ENCODE results near the gene PTGER2.

The PTGER2 gene

GRCh38 chr14:52338051-52338681 is 24.1 kb downstream of the PTGER2 start:
- TF ChIP-seq ZBTB7A (IDR thresholded peaks at IDR 0.05; ENCODE audit: low read depth) (no peak), RAD21 (IDR thresholded peaks at IDR 0.05; ENCODE audit: low read depth) (no peak), CREB1 (IDR thresholded peaks at IDR 0.05; ENCODE audit: low read depth) (no peak), NFIC (IDR thresholded peaks at IDR 0.05) (no peak), EP300 (IDR thresholded peaks at IDR 0.05; ENCODE audit: borderline replicate concordance) (no peak), FOXM1 (IDR thresholded peaks at IDR 0.05; ENCODE audit: borderline replicate concordance, low read depth) (no peak), TEAD4 (IDR thresholded peaks at IDR 0.05) (no peak), USF1 (IDR thresholded peaks at IDR 0.05) (no peak), REST (IDR thresholded peaks at IDR 0.05; ENCODE audit: low read depth) (no peak), EGR1 (IDR thresholded peaks at IDR 0.05) (no peak), YY1 (IDR thresholded peaks at IDR 0.05; ENCODE audit: low read depth) (no peak), TCF12 (IDR thresholded peaks at IDR 0.05; ENCODE audit: low read depth) (no peak), CEBPB (IDR thresholded peaks at IDR 0.05) (no peak), MAX (IDR thresholded peaks at IDR 0.05) (no peak), TAF1 (IDR thresholded peaks at IDR 0.05; ENCODE audit: low read depth) (no peak)

GRCh38 chr14:52339262-52339661 is 25.1 kb downstream of the PTGER2 start:
- TF ChIP-seq TCF12 (IDR thresholded peaks at IDR 0.05; ENCODE audit: low read depth) = no peak
- no peak for TF ChIP-seq CEBPB (IDR thresholded peaks at IDR 0.05)
- TF ChIP-seq NFIC (IDR thresholded peaks at IDR 0.05) = no peak
- TF ChIP-seq FOXM1 (IDR thresholded peaks at IDR 0.05; ENCODE audit: borderline replicate concordance, low read depth) = no peak
- no peak for TF ChIP-seq EP300 (IDR thresholded peaks at IDR 0.05; ENCODE audit: borderline replicate concordance)
- TF ChIP-seq CREB1 (IDR thresholded peaks at IDR 0.05; ENCODE audit: low read depth) = no peak
- TF ChIP-seq MAX (IDR thresholded peaks at IDR 0.05) = no peak
- no peak for TF ChIP-seq TEAD4 (IDR thresholded peaks at IDR 0.05)
- no peak for TF ChIP-seq REST (IDR thresholded peaks at IDR 0.05; ENCODE audit: low read depth)
- no peak for TF ChIP-seq EGR1 (IDR thresholded peaks at IDR 0.05)

- TF ChIP-seq YY1 (IDR thresholded peaks at IDR 0.05; ENCODE audit: low read depth) (peak; percentile 53; the same call in 1 of the 2 replicates), USF1 (IDR thresholded peaks at IDR 0.05) (no peak)
Observed at GRCh38 chr14:52342849-52343596, 28.9 kb downstream of the PTGER2 start.

- TF ChIP-seq TEAD4 (IDR thresholded peaks at IDR 0.05) = no peak
- no peak for TF ChIP-seq USF1 (IDR thresholded peaks at IDR 0.05)
- TF ChIP-seq ZBTB7A (IDR thresholded peaks at IDR 0.05; ENCODE audit: low read depth) = no peak
- TF ChIP-seq EP300 (IDR thresholded peaks at IDR 0.05; ENCODE audit: borderline replicate concordance) = no peak
- TF ChIP-seq YY1 (IDR thresholded peaks at IDR 0.05; ENCODE audit: low read depth) = no peak
- no peak for TF ChIP-seq RAD21 (IDR thresholded peaks at IDR 0.05; ENCODE audit: low read depth)
- no peak for TF ChIP-seq TCF12 (IDR thresholded peaks at IDR 0.05; ENCODE audit: low read depth)
- TF ChIP-seq REST (IDR thresholded peaks at IDR 0.05; ENCODE audit: low read depth) = no peak
- no peak for TF ChIP-seq EGR1 (IDR thresholded peaks at IDR 0.05)
- TF ChIP-seq CEBPB (IDR thresholded peaks at IDR 0.05) = no peak
- TF ChIP-seq CREB1 (IDR thresholded peaks at IDR 0.05; ENCODE audit: low read depth) = no peak
Observed at GRCh38 chr14:52346778-52347177, 32.7 kb downstream of the PTGER2 start.

Data from Ishikawa (cell line).